NCI-H2227 (cell line): ENCODE results near the gene ZMYM4.

Experiments used
- DNase-seq: peaks from one replicate; lab custom pipeline; 2025; ENCODE audit not compliant: unreplicated experiment; lab: John Stamatoyannopoulos, UW

The ZMYM4 gene

GRCh38 chr1:35398739-35399138, 130.2 kb downstream of the ZMYM4 start:
- no peak for DNase-seq

GRCh38 chr1:35401049-35401448, 132.5 kb downstream of the ZMYM4 start:
- DNase-seq = no peak

GRCh38 chr1:35406103-35406502, 137.6 kb downstream of the ZMYM4 start:
- no peak for DNase-seq

- no peak for DNase-seq
Measured at GRCh38 chr1:35407743-35408142, 139.2 kb downstream of the ZMYM4 start.

- no peak for DNase-seq
Measured at GRCh38 chr1:35408925-35409324, 140.4 kb downstream of the ZMYM4 start.

- DNase-seq = no peak
Measured at GRCh38 chr1:35426097-35426586, 157.6 kb downstream of the ZMYM4 start.

GRCh38 chr1:35428360-35428759, 159.9 kb downstream of the ZMYM4 start:
- no peak for DNase-seq

GRCh38 chr1:35430762-35431161, 162.3 kb downstream of the ZMYM4 start:
- no peak for DNase-seq

- no peak for DNase-seq
Measured at GRCh38 chr1:35431173-35431599, 162.7 kb downstream of the ZMYM4 start.

GRCh38 chr1:35432231-35432630, 163.7 kb downstream of the ZMYM4 start:
- DNase-seq = no peak

- no peak for DNase-seq
Measured at GRCh38 chr1:35433714-35434113, 165.2 kb downstream of the ZMYM4 start.

GRCh38 chr1:35434703-35435102, 166.2 kb downstream of the ZMYM4 start:
- no peak for DNase-seq

GRCh38 chr1:35436078-35436477, 167.6 kb downstream of the ZMYM4 start:
- no peak for DNase-seq

- DNase-seq = no peak
Measured at GRCh38 chr1:35437200-35437599, 168.7 kb downstream of the ZMYM4 start.

GRCh38 chr1:35439626-35440025, 171.1 kb downstream of the ZMYM4 start:
- no peak for DNase-seq

GRCh38 chr1:35441926-35442579, 173.5 kb downstream of the ZMYM4 start:
- no peak for DNase-seq

GRCh38 chr1:35442734-35443133, 174.2 kb downstream of the ZMYM4 start:
- no peak for DNase-seq

GRCh38 chr1:35443768-35444518, 175.4 kb downstream of the ZMYM4 start:
- no peak for DNase-seq

GRCh38 chr1:35444519-35444774, 175.9 kb downstream of the ZMYM4 start:
- DNase-seq = no peak

GRCh38 chr1:35447278-35447677, 178.8 kb downstream of the ZMYM4 start:
- DNase-seq = no peak

- peak; percentile 47 for DNase-seq
Measured at GRCh38 chr1:35448344-35448801, 179.9 kb downstream of the ZMYM4 start.

GRCh38 chr1:35449334-35450008, 181.0 kb downstream of the ZMYM4 start:
- no peak for DNase-seq
